Fibroblast of pulmonary artery (primary cell): Measurements from ENCODE around the gene NKAIN4.
A peak's percentile ranks its signal among the peaks of the same experiment; 100 is the strongest.

ENCODE experiments used
- DNase-seq: peaks from one replicate; pipeline ENCODE4 v3.0.0-alpha.2; 2010; ENCODE audit warnings: low read depth
- H3K4me3 ChIP-seq: replicated peaks from 2 replicates; pipeline ENCODE4 v1.5.1; 2011; ENCODE audit warnings: low read depth, mild to moderate bottlenecking, control low read depth, low read length, moderate library complexity
- CTCF ChIP-seq: IDR thresholded peaks from 2 replicates; pipeline ENCODE4 v1.5.1; 2011; ENCODE audit warnings: mild to moderate bottlenecking, control low read depth, low read length, inconsistent platforms; ENCODE audit errors: missing control alignments

Gene NKAIN4

DNA sequence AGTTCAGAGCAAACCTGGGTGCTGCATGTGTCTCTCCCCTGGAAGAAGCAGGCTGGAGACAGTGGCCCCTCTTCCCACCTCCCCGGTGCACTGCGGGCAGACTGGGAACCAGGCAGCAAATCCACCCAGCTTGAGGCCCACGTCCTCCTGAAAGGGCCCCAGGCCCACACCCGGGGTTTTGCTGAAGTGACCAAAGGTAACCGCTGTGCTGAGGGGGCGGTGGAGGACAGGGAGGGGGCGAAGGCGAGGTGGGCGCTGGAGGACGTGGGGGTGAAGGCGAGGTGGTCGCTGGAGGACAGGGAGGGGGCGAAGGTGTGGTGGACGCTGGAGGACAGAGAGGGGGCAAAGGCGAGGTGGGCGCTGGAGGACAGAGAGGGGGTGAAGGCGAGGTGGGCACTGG, 20.3 kb downstream of the NKAIN4 start:
- DNase-seq = no peak
- H3K4me3 ChIP-seq = no peak overlapping the region
- no peak for TF ChIP-seq CTCF

DNA sequence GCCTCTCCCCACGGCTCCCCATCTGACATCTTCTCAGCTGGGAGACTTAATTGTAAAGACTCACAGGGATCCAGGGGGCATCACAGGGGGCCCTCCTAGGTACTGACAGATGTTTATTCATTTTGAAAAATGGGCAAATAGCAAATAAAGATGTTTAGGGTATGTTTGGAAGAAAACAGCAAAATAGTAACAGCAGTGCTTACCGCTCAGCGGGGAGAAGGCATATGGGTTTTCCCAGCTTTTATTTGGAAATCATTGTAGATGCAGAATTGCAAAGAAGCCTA, 21.3 kb downstream of the NKAIN4 start:
- DNase-seq = no peak
- no peak overlapping the region for H3K4me3 ChIP-seq
- no peak for TF ChIP-seq CTCF

- H3K4me3 ChIP-seq = no peak overlapping the region
- TF ChIP-seq CTCF = no peak
- DNase-seq = peak; percentile 69
These were observed 21.8 kb downstream of the NKAIN4 start for GRCh38 chr20:63232235-63233060.

DNA sequence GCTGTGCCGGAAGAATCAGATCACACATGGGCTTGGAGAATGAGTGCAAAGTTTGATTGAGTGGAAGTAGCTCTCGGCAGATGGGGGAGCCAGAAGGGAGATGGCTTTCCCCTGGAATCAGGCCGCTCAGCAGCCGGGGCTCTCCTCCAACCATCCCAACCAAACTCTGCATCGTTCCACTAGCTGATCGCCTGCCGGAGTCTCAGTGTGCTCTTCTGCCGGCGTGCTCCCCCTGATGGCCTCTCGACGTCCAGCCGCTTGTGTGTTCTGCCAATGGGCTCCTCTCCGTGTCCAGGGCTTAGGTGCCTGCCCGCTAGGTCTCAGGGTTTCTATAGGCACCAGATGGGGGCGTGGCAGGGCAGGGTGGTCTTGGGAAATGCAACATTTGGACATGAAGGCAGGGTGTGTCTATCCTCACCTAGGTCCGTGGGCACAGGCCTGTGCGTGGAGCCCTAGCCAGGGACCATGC, 23.4 kb downstream of the NKAIN4 start:
- DNase-seq = peak; percentile 73
- no peak overlapping the region for H3K4me3 ChIP-seq
- TF ChIP-seq CTCF = peak; percentile 74

GRCh38 chr20:63228806-63229205, 25.5 kb downstream of the NKAIN4 start:
- TF ChIP-seq CTCF = no peak
- no peak for DNase-seq
- no peak overlapping the region for H3K4me3 ChIP-seq

GRCh38 chr20:63227260-63227659, 27.0 kb downstream of the NKAIN4 start:
- no peak overlapping the region for H3K4me3 ChIP-seq
- TF ChIP-seq CTCF = no peak

More at GRCh38 chr20:63227260-63227659, 27.0 kb downstream of the NKAIN4 start:
- DNase-seq = no peak
